ENCODE results near the gene PGAP3.

DNA sequence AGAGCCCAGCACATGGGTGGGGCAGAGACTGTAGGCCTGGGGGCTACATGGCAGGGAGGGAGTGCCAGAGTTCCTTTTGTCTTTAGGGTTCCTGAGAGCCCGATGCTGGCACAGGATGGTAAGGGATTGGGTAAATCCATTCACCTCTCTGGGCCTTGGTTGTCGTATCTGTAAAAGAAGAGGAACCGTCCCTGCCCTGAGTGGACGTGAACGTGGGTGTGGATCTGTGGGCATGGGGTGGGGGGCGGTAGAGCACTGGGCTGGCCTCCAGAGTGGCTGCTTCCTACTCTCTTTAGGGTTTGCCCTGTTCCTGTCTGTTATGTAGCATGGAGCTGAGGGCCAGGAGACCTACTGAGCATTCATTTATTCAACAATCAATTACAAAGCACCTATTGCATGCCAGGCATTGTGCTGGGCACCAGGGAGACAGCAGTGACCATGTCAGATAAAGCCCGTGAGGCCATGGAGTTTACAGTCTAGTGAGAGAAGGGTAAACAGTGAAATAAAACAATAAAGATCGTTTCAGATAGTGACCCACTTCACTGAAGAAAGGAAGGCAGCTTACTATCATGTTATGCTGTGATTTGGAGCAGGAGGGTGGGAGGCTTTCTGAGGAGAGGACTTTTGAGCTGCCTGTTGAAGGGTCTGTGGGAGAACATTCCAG lies 35.8 kb downstream of the PGAP3 start:
- TF ChIP-seq, protein P1, sequence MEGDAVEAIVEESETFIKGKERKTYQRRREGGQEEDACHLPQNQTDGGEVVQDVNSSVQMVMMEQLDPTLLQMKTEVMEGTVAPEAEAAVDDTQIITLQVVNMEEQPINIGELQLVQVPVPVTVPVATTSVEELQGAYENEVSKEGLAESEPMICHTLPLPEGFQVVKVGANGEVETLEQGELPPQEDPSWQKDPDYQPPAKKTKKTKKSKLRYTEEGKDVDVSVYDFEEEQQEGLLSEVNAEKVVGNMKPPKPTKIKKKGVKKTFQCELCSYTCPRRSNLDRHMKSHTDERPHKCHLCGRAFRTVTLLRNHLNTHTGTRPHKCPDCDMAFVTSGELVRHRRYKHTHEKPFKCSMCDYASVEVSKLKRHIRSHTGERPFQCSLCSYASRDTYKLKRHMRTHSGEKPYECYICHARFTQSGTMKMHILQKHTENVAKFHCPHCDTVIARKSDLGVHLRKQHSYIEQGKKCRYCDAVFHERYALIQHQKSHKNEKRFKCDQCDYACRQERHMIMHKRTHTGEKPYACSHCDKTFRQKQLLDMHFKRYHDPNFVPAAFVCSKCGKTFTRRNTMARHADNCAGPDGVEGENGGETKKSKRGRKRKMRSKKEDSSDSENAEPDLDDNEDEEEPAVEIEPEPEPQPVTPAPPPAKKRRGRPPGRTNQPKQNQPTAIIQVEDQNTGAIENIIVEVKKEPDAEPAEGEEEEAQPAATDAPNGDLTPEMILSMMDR (IDR thresholded peaks at IDR 0.05), result no peak
- TF ChIP-seq POLR2A (IDR thresholded peaks at IDR 0.05), result no peak

Measured in transverse colon (tissue), 3 donors.